ENCODE data around the gene NANOG.
"Not testable (repeated sequence)": the region's sequence is repeated elsewhere in the genome, so short reads cannot be mapped to it uniquely, and the experiment has no call there.

The NANOG gene

GRCh38 chr12:7788884-7789528, at the start of gene NANOG:
TSS of gene NANOG (plus strand) at chr12:7789402. CDS start at chr12:7789615, 213 bp downstream.
- not testable (repeated sequence) for TF ChIP-seq CREB1 (IDR thresholded peaks at IDR 0.05; ENCODE audit: low read depth); USF1 (IDR thresholded peaks at IDR 0.05); NFIC (IDR thresholded peaks at IDR 0.05)

- no peak for TF ChIP-seq ZBTB7A (IDR thresholded peaks at IDR 0.05; ENCODE audit: low read depth)
- TF ChIP-seq TCF12 (IDR thresholded peaks at IDR 0.05; ENCODE audit: low read depth) = no peak
- TF ChIP-seq RAD21 (IDR thresholded peaks at IDR 0.05; ENCODE audit: low read depth) = no peak
- TF ChIP-seq YY1 (IDR thresholded peaks at IDR 0.05; ENCODE audit: low read depth) = no peak
- TF ChIP-seq USF1 (IDR thresholded peaks at IDR 0.05) = no peak
- no peak for TF ChIP-seq CEBPB (IDR thresholded peaks at IDR 0.05)
- TF ChIP-seq TEAD4 (IDR thresholded peaks at IDR 0.05) = no peak
- no peak for TF ChIP-seq NFIC (IDR thresholded peaks at IDR 0.05)
- TF ChIP-seq CREB1 (IDR thresholded peaks at IDR 0.05; ENCODE audit: low read depth) = no peak
- no peak for TF ChIP-seq FOXM1 (IDR thresholded peaks at IDR 0.05; ENCODE audit: borderline replicate concordance, low read depth)
- TF ChIP-seq TAF1 (IDR thresholded peaks at IDR 0.05; ENCODE audit: low read depth) = no peak
- no peak for TF ChIP-seq EP300 (IDR thresholded peaks at IDR 0.05; ENCODE audit: borderline replicate concordance)
- no peak for TF ChIP-seq EGR1 (IDR thresholded peaks at IDR 0.05)
- TF ChIP-seq REST (IDR thresholded peaks at IDR 0.05; ENCODE audit: low read depth) = no peak
- TF ChIP-seq MAX (IDR thresholded peaks at IDR 0.05) = no peak
These were observed 42.0 kb upstream of the NANOG start, which contains the start of gene CLEC4C for GRCh38 chr12:7747246-7747645. TSS of gene CLEC4C (minus strand) at chr12:7747375. CDS start at chr12:7747348, 27 bp downstream.

- TF ChIP-seq TAF1 (IDR thresholded peaks at IDR 0.05; ENCODE audit: low read depth) (no peak), CREB1 (IDR thresholded peaks at IDR 0.05; ENCODE audit: low read depth) (no peak), YY1 (IDR thresholded peaks at IDR 0.05; ENCODE audit: low read depth) (no peak), EGR1 (IDR thresholded peaks at IDR 0.05) (no peak), RAD21 (IDR thresholded peaks at IDR 0.05; ENCODE audit: low read depth) (no peak), MAX (IDR thresholded peaks at IDR 0.05) (no peak), USF1 (IDR thresholded peaks at IDR 0.05) (no peak), TCF12 (IDR thresholded peaks at IDR 0.05; ENCODE audit: low read depth) (no peak), NFIC (IDR thresholded peaks at IDR 0.05) (no peak), TEAD4 (IDR thresholded peaks at IDR 0.05) (no peak), CEBPB (IDR thresholded peaks at IDR 0.05) (no peak), FOXM1 (IDR thresholded peaks at IDR 0.05; ENCODE audit: borderline replicate concordance, low read depth) (no peak), EP300 (IDR thresholded peaks at IDR 0.05; ENCODE audit: borderline replicate concordance) (no peak), ZBTB7A (IDR thresholded peaks at IDR 0.05; ENCODE audit: low read depth) (no peak), REST (IDR thresholded peaks at IDR 0.05; ENCODE audit: low read depth) (no peak)
These were observed 40.4 kb upstream of the NANOG start for GRCh38 chr12:7748852-7749251.

GRCh38 chr12:7749442-7749841, 39.8 kb upstream of the NANOG start:
- TF ChIP-seq YY1 (IDR thresholded peaks at IDR 0.05; ENCODE audit: low read depth) (no peak), USF1 (IDR thresholded peaks at IDR 0.05) (no peak), TEAD4 (IDR thresholded peaks at IDR 0.05) (no peak), TCF12 (IDR thresholded peaks at IDR 0.05; ENCODE audit: low read depth) (no peak), NFIC (IDR thresholded peaks at IDR 0.05) (no peak), CEBPB (IDR thresholded peaks at IDR 0.05) (no peak), FOXM1 (IDR thresholded peaks at IDR 0.05; ENCODE audit: borderline replicate concordance, low read depth) (no peak), REST (IDR thresholded peaks at IDR 0.05; ENCODE audit: low read depth) (no peak), CREB1 (IDR thresholded peaks at IDR 0.05; ENCODE audit: low read depth) (no peak), TAF1 (IDR thresholded peaks at IDR 0.05; ENCODE audit: low read depth) (no peak), RAD21 (IDR thresholded peaks at IDR 0.05; ENCODE audit: low read depth) (no peak), EP300 (IDR thresholded peaks at IDR 0.05; ENCODE audit: borderline replicate concordance) (no peak), MAX (IDR thresholded peaks at IDR 0.05) (no peak), EGR1 (IDR thresholded peaks at IDR 0.05) (no peak), ZBTB7A (IDR thresholded peaks at IDR 0.05; ENCODE audit: low read depth) (no peak)

Measured in Ishikawa (cell line).